CD4-positive, alpha-beta T cell treated with Interleukin-6 for 4 hours (primary cell): ENCODE measurements around the gene FAM117B.
"Not testable (repeated sequence)": the region's sequence is repeated elsewhere in the genome, so short reads cannot be mapped to it uniquely, and the experiment has no call there.

Experiments used
- DNase-seq: peaks from one replicate; pipeline ENCODE4 v3.0.0-alpha.2; 2020; ENCODE audit warnings: mixed read lengths

FAM117B gene

GRCh38 chr2:202639231-202639630 is 4.5 kb downstream of the FAM117B start:
- no peak for DNase-seq

DNA sequence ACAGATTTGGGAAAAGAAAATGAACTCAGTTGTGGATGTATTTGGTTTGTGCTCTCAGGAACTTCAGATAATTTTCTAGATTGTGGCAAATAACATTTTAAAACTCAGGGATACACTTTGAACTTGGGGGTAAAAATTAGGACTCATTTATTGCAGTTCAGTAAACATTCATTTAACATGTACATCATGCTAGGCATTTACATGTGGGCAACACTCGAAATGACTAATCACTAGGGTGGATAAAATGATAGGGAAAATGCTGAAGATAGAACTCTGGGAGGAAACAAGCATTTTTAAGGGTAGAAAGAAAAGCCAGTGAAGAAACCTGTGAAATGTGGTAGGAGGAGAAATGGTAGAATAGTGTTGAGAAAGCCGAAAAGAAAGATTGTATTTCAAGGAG is 7.8 kb downstream of the FAM117B start:
- DNase-seq: no peak

DNA sequence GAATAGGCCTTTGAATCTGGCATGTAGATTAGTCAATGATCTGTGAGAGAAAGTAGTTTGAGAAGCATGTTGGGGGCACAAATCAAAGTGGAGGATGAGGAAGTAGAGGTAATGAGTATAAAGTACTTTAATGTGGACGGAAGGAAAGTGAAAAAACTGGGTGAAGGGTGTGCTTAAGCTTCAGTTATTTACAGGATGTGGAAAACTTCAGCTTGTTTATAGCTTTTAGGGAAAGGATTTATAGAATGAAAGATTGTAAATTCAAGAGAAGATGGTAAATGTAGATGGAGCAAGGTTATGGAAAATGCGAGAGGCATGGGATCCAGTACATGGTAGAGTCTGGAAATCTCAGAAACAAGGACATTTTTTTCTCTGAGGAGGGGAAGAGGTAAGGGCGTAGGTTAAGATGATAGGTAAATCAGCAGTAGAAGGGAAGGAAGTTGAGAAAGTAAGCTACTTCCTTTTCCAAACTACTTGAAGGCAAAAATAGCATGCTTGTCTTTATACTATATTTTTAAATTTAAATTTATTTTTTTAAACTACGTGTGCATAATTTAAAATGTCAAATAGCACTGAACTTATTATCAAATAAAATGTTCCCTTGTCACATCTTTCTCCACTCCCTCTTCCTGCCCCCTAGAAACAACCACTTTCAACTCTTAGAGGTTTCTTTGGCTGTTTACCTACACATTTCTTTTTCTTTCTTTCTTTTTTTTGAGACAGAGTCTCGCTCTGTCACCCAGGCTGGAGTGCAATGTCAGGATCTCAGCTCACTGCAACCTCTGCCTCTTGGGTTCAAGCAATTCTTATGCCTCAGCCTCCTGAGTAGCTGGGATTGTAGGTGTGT is 8.5 kb downstream of the FAM117B start:
- peak; percentile 29 for DNase-seq

DNA sequence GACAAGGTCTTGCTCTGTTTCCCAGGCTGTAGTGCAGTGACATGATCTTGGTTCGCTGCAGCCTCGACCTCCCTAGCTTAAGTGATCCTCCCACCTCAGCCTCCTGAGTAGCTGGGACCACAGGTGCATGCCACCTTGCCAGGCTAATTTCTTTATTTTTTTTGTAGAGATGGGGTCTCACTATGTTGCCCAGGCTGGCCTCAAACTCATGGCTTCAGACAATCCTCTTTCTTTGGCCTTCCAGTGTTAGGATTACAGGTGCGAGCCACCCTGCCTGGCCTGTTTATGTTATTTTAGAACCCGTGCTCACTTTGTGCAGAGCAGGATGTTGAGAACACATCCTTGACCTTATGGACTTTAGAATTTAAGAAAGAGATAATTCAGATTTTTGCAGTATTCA is 17.4 kb downstream of the FAM117B start:
- DNase-seq: no peak

DNA sequence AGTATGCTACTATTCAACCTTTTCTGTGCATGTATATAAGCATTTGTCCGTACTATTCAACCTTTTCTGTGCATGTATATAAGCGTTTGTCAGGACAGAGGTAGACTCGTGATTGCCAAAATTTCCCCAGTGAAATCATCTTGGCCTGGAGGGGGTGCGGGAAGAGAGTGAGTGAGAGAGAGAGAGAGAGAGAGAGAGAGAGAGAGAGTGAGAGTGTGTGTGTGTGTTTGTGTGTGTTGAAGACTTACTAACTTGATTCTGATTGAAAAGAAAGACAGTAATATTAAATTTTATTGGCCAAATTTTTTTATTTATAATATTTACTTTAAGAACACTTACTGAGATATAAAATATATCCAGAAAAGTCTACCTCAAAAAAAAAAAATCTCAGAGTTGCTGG is 19.1 kb downstream of the FAM117B start:
- no peak for DNase-seq

DNA sequence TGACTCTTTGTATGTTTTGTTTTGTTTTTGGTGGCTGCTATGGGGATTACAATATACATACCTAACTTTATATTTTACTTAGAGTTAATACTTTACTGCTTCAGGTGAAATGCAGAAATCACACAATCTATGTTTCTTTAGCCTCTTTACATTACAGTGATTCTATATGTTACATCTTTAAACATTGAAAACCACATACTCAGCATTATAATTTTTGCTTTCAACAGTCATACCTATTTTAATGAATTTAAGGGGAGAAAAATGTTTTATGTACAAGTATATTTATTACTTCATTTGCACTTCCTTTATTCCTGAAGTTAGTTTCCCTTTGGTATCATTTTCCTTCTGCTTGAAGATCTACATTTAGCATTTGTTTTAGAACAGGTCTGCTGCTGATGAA is 23.1 kb downstream of the FAM117B start:
- DNase-seq: no peak

DNA sequence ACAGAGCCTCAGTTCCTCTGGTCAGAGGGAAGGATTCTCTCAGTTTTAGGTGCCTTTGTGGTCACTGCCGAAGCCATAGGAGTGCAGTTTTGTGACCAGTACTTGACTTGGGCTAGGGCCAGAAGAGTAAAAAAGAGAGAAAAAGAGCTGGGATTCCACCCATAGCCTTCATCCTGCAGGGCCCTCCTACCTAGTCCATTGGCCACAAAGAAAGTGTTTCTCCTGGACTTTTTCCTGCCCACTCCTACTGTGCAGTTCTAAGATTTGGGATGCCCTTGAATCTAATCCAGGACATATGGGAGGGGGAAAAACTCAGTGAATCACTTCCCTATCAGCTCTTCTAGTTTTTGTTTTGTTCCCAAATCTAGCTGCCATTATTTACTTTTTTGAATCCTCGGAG is 26.0 kb downstream of the FAM117B start:
- DNase-seq: no peak

- DNase-seq: no peak
Observed at GRCh38 chr2:202669841-202670240, 35.1 kb downstream of the FAM117B start.

DNA sequence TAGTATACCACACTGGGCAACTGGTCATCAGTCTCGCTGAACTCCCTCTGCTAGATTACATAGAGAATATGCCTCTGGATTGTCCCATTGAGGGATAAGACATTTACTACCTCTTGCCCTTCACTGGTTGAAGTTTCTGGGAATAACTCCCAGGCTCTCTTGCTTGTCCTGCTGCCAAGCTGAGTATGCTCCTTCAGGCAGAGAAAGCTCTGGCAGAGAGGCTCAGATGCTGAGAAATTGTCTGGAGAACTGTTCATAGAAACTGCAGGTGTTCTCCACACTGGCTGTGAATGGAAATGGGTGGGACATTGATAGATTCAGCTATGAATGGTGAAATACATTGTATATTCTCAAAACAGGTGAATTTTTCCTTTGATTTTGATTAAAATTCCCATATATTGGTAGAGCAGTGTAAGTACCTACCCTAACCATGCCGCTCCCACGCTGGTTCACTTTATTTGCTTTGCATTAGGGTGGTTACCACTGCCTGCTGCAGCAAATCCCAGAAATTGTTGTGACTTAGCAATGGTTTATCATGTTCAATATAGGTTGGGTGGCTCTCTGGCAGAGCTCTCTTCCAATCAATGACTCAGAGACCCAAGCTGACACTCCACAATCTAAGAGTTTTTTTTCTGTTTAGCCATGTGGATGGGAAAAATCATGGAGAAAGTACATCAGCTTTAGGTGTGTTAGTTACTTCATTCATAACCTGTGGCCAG is 36.7 kb downstream of the FAM117B start:
- DNase-seq: no peak

DNA sequence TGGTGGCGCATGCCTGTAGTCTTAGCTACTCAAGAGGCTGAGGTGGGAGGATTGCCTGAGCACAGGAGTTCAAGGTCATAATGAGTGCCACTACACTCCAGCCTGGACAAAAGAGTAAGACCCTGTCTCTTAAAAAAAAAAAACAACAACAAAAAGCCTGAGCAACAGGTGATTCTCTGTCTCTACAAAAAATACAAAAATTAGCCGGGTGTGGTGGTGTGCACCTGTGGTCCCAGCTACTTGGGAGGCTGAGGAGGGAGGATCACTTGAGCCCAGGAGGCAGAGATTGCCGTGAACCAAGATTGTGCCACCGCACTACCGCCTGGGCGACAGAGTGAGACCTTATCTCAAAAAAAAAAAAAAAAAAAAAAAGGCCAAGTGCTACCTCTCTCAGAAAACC is 40.3 kb downstream of the FAM117B start:
- not testable (repeated sequence) for DNase-seq

DNA sequence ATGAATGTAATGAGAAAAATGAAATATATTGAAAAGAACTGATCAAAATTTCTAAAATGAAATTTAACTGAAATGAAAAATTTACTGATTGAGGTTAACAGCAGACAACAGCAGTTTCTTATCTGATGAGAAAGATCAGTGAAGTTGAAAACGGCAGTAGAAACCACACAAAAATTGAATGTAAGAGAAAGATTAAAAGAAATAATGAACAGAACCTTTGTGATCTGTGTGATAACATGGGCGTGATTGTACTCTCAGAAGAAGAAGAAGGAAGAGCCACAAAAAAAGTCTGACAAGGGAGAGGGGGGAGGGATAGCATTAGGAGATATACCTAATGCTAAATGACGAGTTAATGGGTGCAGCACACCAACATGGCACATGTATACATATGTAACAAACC is 45.2 kb downstream of the FAM117B start:
- no peak for DNase-seq

- DNase-seq: no peak
Observed at GRCh38 chr2:202680512-202680911, 45.7 kb downstream of the FAM117B start.

GRCh38 chr2:202681688-202682205 is 47.0 kb downstream of the FAM117B start:
- DNase-seq: no peak

GRCh38 chr2:202682274-202682673 is 47.5 kb downstream of the FAM117B start:
- no peak for DNase-seq

DNA sequence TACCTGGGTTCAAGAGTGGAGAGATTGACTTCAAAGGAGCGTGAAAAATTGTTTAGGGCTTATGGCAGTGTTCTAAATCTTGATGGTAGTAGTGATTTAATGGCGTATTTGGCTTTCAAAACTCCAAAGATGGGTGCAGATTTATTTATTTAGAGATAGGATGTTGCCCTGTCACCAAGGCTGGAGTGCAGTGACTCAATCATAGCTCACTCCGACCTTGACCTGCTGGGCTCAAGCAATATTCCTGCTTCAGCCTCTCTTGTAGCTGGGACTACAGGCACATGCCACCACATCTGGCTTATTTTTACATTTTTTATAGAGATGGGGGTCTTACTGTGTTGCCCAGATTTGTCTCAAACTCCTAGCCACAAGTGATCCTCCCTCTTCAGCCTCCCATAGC is 52.5 kb downstream of the FAM117B start:
- DNase-seq: no peak

DNA sequence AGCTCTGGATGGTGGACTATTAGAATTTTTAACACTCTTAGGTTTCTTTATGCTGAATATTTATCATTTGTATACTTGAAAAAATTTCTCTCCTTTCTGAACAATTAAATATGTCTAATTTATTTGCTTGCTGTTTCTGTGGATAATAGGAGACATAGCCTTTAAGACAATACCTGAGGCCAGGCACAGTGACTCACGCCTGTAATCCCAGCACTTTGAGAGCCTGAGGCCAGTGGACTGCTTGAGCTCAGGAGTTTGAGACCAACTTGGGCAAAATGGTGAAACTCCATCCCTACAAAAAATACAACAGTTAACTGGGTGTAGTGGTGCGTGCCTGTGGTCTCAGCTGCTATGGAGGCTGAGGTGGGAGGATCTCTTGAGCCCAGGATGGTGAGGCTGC is 54.7 kb downstream of the FAM117B start:
- no peak for DNase-seq

DNA sequence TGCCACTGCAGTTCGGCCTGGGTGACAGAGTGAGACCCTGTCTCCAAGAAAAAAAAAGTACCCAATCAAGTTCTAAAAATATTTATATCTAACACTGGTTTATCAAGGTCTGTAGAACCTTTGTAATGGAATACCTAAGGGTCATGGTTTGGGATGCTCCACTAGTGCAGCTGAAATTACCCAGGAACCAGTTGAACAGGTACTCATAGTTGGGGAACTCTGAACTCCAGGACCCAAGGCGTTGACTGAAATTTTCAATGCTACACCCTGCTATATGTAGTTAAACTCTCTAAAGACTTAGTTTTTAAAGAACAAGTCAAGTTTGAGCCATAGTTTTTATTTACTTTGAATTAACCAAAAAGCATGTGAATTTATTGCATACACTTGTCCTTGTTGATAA is 55.1 kb downstream of the FAM117B start:
- DNase-seq: no peak

- DNase-seq: no peak
Observed at GRCh38 chr2:202690321-202690900, 55.6 kb downstream of the FAM117B start.

DNA sequence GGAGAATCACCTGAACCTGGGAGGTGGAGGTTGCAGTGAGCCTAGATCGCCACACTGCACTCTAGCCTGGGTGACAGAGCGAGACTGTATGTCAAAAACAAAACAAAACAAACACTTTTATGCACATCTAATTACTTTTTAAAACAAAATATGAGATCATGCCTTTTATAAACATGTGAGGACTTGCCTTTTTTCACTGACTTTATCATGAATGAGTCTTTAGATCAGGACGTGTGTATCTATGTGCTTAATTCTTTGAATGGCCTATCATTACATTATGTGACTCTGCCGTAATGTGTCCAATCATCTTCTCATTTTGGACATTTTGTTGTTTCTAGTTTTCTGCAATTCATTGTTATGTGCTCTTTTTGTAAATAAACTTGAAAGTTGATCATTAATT is 58.7 kb downstream of the FAM117B start:
- no peak for DNase-seq

- no peak for DNase-seq
Observed at GRCh38 chr2:202695166-202695565, 60.4 kb downstream of the FAM117B start.

DNA sequence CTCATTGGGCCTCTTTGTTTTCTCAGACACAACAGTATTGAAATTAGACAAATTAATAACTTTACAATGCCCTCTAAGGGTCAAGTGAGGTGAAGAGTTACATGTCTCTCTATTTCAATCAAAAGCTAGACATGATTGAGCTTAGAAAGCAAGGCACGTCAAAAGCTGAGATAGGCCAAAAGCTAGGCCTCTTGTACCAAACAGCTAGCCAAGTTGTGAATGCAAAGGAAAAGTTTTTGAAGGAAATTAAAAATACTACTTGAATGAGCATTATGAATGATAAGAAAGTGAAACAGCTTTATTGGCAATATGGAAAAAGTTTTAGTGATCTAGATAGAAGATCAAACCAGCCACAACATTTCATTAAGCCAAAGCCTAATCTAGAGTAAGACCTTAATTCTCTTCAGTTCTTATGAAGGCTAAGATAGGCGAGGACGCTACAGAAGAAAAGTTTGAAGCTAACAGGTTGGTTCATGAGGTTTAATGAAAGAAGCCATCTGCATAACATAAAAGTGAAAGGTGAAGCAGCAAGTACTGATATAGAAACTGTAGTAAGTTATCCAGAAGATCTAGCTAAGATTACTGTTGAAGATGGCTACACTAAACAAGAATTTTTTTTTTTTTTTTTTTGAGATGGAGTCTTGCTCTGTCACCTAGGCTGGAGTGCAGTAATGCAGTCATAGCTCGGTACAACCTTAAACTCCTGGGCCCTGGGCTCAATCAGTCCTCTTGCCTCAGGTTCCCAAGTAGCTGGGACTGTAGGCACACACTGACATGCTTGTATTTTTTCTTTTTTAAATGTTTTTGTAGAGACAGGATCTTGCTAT is 65.5 kb downstream of the FAM117B start:
- no peak for DNase-seq

DNA sequence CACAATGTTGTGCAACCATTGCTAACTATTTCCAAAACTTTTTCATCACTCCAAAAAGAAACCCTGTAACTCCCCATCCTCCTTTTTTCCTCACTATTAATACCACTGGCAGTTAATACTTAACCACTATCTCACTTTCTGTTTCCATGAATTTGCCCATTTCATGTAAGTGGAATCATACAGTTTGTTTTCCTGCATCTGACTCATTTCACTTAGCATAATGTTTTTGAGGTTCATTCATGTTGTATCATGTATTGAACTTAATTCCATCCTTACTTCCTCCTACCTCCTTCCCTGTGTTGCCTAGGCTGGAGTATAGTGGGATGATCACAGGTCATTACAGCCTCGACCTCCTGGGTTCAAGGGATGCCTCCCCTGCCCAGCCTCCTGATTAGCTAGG is 68.3 kb downstream of the FAM117B start:
- DNase-seq: no peak

- DNase-seq: no peak
Observed at GRCh38 chr2:202704248-202704647, 69.5 kb downstream of the FAM117B start.
